ENCODE data around the gene ZNF346.
A peak's percentile ranks its signal among the peaks of the same experiment; 100 is the strongest.

The ZNF346 gene

DNA sequence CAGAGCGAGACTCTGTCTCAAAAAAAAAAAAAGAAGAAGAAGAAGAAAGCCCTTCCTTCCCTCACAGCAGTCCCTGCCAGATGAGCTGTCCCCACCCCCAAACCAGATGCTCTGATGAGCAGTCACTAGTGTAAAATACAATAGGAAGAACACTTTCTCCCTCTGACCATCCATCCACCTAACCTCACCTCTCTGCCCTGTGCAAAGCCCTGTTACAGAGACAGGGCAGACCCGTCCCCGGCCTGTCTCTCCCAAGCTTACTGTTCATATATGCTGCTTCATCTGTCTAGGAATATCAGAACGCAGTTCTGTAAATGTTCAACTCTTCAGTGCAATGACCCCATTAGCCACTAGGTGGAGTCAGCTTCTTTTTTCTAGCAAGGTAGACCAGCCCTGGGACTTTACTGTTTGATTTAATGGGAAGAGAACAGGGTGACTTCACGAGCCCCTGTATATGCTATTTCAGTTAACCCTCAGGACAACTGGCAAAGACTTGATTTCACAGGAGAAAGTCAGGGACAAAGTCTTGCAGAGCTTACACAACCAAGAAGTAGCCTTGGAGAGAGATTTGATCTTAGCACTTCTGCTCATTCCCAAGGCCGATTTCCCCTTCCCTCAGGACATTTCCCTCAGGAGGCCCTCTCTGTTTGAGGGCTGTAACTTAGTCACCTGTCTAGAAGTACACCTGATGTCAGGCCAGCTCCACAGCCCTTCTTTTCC, 49.3 kb downstream of the ZNF346 start:
- H3K27me3 Mint-ChIP-seq: no peaks in the 10 kb centered on the region
- H3K4me1 Mint-ChIP-seq: peaks cover 5% of the 10 kb centered on the region
- no peaks in the 10 kb centered on the region for H3K9me3 Mint-ChIP-seq
- no peak overlapping the region for H3K4me3 Mint-ChIP-seq
- peaks cover 5% of the 10 kb centered on the region for H3K36me3 Mint-ChIP-seq
- H3K27ac Mint-ChIP-seq: no peak overlapping the region

DNA sequence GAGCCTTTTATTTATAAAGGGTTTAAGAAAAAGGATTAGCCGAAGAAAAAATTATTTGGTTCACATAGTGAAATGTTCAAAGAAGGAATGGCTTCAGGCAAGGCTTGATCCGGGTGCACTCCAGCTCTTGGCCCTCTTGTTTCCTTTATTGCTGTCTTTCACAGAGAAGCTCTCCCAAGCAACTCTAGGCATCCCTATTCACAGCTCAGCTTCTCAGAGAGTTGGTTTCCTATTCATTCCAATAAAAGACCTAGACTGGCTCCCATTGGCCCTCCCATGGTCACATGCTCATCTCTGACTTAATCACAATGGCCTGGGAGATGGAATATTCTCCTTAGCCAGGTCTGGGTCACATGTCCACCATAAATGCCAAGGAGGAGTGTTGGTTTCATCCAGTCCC, 54.8 kb downstream of the ZNF346 start:
- Mint-ChIP-seq H3K4me3 (no peak overlapping the region), H3K9me3 (no peaks in the 10 kb centered on the region), H3K36me3 (peaks cover 3% of the 10 kb centered on the region), H3K4me1 (no peaks in the 10 kb centered on the region), H3K27ac (no peak overlapping the region), H3K27me3 (no peaks in the 10 kb centered on the region)

DNA sequence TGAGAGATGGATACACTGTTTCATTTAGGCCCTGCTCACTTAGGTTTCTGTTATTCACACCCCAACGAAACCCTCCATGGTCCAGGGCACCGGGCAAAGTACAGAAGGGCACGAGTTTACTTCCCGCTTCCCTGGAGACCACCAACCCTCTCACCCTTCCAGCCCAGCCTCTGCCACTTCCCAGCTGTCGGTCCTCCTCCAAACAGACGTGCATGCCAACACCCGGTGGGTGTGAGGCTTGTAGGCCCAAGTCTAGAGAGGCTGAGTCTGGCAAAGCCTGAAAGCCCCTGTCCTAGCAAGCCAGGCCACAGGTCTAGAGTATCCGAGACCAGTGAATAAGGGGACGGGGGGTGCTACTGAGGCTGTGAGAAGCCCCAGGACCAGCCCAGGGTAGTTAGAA, 57.1 kb downstream of the ZNF346 start:
- no peaks in the 10 kb centered on the region for H3K4me1 Mint-ChIP-seq
- H3K9me3 Mint-ChIP-seq: no peaks in the 10 kb centered on the region
- no peak overlapping the region for H3K27ac Mint-ChIP-seq
- no peaks in the 10 kb centered on the region for H3K27me3 Mint-ChIP-seq
- H3K36me3 Mint-ChIP-seq: no peaks in the 10 kb centered on the region
- no peak overlapping the region for H3K4me3 Mint-ChIP-seq

DNA sequence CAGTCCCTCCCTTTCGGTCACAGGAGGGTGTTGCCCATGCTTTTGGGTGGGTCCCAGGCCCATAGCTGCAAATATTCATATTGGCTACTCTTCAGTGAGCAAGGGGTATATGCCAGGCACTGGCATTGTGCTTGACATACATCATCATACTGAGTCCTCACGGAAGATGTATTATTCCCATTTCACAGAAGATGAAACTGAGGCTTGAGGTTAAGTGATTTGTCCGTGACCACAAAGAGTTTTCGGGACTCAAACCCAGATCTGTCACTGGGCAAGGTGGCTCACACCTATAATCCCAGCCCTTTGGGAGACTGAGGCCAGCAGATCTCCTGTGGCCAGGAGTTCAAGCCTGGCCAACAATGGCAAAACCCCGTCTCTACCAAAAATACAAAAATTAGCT, 57.8 kb downstream of the ZNF346 start:
- Mint-ChIP-seq H3K27ac (no peak overlapping the region), H3K9me3 (no peaks in the 10 kb centered on the region), H3K36me3 (no peaks in the 10 kb centered on the region), H3K4me3 (no peak overlapping the region), H3K27me3 (no peaks in the 10 kb centered on the region), H3K4me1 (no peaks in the 10 kb centered on the region)

DNA sequence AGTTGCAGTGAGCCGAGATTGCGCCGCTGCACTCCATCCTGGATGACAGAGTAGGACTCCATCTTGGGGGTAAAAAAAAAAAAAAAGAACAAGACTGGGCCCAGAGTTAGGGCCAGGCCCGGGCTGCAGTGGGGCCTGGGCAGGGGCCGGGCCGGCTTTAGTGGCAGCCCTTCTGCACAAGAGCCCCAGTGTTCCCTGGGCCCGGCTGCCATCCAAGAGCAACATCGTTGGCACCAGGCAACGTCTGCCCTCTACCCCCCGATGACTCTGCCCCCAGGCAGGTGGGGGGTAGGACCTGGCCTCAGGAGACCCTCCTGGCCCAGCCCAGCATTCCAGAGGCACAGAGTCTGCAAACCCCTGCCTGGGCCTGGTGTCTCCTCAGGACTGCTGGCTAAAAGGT, 59.4 kb downstream of the ZNF346 start:
- H3K36me3 Mint-ChIP-seq: no peaks in the 10 kb centered on the region
- H3K9me3 Mint-ChIP-seq: no peaks in the 10 kb centered on the region
- H3K4me3 Mint-ChIP-seq: no peak overlapping the region
- no peaks in the 10 kb centered on the region for H3K27me3 Mint-ChIP-seq
- H3K4me1 Mint-ChIP-seq: peaks cover 6% of the 10 kb centered on the region
- H3K27ac Mint-ChIP-seq: no peak overlapping the region

DNA sequence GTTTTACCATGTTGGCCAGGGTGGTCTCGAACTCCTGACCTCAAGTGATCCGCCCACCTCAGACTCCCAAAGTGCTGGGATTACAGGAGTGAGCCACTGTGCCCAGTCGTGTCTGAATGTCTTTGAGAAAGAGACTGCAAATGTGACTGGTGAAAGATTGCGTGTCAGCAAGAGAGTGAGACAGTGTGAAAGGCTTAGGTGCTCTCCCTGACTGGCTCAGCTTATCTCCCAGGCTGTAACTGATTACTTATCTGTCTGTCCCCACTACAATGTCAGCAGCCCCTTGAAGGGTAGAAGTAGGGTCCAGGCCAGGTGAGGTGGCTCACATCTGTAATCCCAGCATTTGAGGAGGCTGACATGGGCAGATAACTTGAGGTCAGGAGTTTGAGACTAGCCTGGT, 60.9 kb downstream of the ZNF346 start:
- Mint-ChIP-seq H3K36me3 (no peaks in the 10 kb centered on the region), H3K27me3 (peaks cover 3% of the 10 kb centered on the region), H3K27ac (no peak overlapping the region), H3K4me1 (peaks cover 11% of the 10 kb centered on the region), H3K4me3 (no peak overlapping the region), H3K9me3 (no peaks in the 10 kb centered on the region)

DNA sequence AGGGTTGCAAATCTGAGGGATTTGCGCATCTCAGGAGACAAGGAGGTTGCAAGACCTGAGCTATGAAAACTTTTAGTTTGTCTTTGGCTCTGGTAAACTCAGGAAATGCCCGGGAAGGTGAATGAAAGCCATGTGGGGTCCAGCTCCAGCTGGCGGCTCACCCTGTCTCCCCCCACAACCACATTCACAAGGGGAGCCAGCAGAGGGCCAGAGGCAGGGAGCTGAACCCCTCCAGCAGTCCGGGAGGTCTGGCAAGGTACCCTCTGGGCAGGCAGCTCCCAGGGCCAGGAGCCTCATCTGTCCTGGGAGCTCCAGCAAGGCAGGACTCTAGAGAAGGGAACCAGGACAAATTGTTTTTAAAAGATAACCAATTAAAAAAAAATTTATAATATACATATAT, 61.7 kb downstream of the ZNF346 start:
- no peak overlapping the region for H3K27ac Mint-ChIP-seq
- H3K27me3 Mint-ChIP-seq: peaks cover 6% of the 10 kb centered on the region
- H3K4me1 Mint-ChIP-seq: peaks cover 11% of the 10 kb centered on the region
- no peak overlapping the region for H3K4me3 Mint-ChIP-seq
- no peaks in the 10 kb centered on the region for H3K9me3 Mint-ChIP-seq
- no peaks in the 10 kb centered on the region for H3K36me3 Mint-ChIP-seq

DNA sequence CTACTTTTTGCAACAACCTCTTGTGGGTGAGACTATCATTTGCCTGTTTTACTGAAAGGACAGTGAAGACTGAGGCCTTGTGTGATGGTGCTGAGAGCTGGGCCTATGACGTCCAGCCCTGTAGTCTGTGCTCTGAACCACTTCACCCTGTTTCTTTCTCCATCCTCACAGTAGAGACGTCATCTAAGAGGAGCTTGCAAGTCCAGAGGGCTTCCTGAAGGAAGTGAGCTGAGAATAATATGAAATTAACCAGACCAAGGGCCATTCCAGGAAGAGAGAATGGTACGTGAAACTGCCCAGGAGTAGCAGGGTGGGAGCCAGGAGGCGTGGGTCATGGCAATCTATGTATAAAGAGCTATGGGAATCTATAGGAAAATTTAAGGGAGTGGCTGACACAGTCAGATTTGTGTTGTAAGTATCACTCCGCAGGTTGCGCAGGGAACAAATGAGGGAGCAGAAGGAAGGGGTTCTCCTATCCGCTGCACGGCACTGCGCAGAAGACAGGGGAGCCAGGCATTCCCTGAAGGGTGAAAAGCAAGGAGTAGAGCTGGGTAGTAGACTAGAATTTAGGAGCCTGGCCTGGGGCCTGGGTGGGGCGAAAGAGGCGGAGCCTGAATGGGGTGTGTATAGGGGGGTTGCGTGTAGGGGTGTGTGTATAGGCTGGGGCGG, 63.6 kb downstream of the ZNF346 start:
- peaks cover 11% of the 10 kb centered on the region for H3K4me1 Mint-ChIP-seq
- no peak overlapping the region for H3K27ac Mint-ChIP-seq
- no peaks in the 10 kb centered on the region for H3K36me3 Mint-ChIP-seq
- no peaks in the 10 kb centered on the region for H3K9me3 Mint-ChIP-seq
- H3K27me3 Mint-ChIP-seq: peaks cover 6% of the 10 kb centered on the region
- H3K4me3 Mint-ChIP-seq: peak overlapping the region; percentile 74

DNA sequence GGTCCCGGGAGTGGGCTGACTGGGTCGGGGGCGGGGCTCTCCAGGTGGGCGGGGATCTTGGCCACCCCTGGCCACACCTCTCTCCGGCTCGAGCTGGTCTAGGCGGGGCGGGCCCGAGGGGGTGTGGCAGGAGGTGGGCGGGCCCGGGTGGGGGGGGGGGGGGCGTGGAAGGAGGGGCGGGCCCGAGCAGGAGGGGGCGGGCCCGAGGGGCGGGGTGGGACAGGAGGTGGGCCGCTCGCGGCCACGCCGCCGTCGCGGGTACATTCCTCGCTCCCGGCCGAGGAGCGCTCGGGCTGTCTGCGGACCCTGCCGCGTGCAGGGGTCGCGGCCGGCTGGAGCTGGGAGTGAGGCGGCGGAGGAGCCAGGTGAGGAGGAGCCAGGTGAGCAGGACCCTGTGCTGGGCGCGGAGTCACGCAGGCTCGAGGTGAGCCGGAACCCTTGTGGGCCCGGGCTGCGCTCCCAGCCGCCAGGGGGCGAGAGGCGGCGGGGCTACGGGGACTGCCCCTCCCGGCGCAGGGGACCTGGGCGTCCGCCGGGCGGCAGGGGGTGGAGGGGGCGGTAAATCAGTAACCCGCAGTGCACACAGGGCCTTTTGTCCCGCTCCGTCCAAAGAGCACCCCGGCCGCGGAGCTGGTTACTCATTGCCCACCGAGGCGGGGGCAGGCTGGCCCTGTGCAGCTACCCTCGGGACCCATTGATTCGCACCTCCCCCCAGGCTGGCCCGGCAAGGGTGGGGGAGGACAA, 64.3 kb downstream of the ZNF346 start, which contains the start of gene FGFR4:
Gene FGFR4, plus strand, starts transcription at position 262 of the 744 bp plus-strand sequence. CDS start 2,688 bp downstream, outside the sequence.
- H3K27me3 Mint-ChIP-seq: peaks cover 6% of the 10 kb centered on the region
- no peaks in the 10 kb centered on the region for H3K36me3 Mint-ChIP-seq
- peaks cover 11% of the 10 kb centered on the region for H3K4me1 Mint-ChIP-seq
- peak within 1 kb of the TSS; percentile 74 for H3K4me3 Mint-ChIP-seq
- H3K9me3 Mint-ChIP-seq: no peaks in the 10 kb centered on the region
- peak within 1 kb of the TSS; percentile 66 for H3K27ac Mint-ChIP-seq

DNA sequence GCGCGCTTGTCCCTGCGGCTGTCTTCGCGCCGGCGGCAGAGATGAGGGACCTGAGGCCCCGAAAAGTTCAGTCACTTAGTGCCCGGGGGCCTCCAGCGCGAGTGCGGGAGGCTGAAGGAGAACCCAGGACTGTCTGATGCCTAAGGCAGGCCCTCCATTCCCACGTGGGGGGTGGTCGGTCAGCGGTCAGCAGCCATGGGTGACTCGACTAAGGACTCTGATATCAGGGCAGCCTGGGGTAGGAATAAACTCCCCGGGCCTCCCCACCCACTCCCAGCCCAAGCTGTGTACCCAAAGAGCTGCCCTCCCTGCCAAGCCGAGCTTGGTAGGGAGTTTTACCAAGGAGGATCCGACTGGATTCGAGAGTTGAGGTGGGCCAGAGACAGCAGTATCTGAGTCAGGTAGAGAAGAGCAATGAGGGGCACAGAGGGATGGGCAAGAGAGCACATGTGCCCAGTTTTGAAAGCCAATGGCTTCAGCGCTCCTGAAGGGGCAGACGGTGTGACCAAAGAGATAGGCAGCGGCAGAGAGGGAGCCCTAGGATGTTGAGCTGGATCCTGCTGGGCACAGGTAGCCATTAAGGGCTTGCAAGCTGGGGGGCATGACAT, 65.0 kb downstream of the ZNF346 start:
- H3K36me3 Mint-ChIP-seq: no peaks in the 10 kb centered on the region
- peaks cover 6% of the 10 kb centered on the region for H3K27me3 Mint-ChIP-seq
- H3K4me1 Mint-ChIP-seq: peaks cover 11% of the 10 kb centered on the region
- peak overlapping the region; percentile 66 for H3K27ac Mint-ChIP-seq
- H3K4me3 Mint-ChIP-seq: no peak overlapping the region
- no peaks in the 10 kb centered on the region for H3K9me3 Mint-ChIP-seq

DNA sequence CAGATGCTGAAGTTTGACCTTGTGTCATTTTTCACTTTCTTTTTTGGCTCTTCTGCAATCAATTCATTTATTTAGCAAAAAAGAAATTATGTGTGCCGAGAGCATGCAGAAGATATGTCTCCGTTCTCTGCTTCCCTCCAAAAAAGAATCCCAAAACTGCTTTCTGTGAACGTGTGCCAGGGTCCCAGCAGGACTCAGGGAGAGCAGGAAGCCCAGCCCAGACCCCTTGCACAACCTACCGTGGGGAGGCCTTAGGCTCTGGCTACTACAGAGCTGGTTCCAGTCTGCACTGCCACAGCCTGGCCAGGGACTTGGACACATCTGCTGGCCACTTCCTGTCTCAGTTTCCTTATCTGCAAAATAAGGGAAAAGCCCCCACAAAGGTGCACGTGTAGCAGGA, 66.6 kb downstream of the ZNF346 start:
- Mint-ChIP-seq H3K4me3 (no peak overlapping the region), H3K27ac (no peak overlapping the region), H3K9me3 (no peaks in the 10 kb centered on the region)

DNA sequence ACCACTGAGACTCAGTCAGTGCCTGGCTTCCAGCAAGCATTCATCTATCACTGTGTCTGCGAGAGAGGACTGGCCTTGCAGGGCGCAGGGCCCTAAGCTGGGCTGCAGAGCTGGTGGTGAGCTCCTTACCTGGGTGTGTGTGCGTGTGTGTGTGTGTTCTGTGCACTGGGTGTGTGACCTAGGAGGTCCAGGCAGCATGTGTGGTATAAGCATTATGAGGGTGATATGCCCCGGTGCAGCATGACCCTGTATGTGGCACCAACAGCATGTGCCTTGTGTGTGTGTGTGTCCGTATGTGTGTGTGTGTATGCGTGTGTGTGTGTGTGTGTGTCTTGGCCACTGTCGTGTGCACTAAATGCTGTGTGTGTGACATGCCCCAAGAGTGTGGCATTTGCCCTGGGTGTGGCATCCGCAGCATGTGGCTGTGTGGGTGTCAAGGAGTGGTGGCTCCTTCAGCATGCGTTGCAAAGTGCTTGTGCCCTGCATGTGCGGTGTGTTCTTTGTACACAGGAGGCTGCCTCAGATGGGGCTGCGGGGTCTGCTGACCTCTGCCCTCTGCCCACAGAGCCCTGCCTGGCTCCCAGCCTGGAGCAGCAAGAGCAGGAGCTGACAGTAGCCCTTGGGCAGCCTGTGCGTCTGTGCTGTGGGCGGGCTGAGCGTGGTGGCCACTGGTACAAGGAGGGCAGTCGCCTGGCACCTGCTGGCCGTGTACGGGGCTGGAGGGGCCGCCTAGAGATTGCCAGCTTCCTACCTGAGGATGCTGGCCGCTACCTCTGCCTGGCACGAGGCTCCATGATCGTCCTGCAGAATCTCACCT, 67.5 kb downstream of the ZNF346 start:
- H3K9me3 Mint-ChIP-seq: no peaks in the 10 kb centered on the region
- H3K4me3 Mint-ChIP-seq: no peak overlapping the region
- H3K4me1 Mint-ChIP-seq: peaks cover 11% of the 10 kb centered on the region
- peaks cover 6% of the 10 kb centered on the region for H3K27me3 Mint-ChIP-seq
- H3K36me3 Mint-ChIP-seq: no peaks in the 10 kb centered on the region
- H3K27ac Mint-ChIP-seq: no peak overlapping the region

More for the DNA sequence above, 66.6 kb downstream of the ZNF346 start:
- H3K27me3 Mint-ChIP-seq: peaks cover 6% of the 10 kb centered on the region
- no peaks in the 10 kb centered on the region for H3K36me3 Mint-ChIP-seq
- H3K4me1 Mint-ChIP-seq: peaks cover 11% of the 10 kb centered on the region

DNA sequence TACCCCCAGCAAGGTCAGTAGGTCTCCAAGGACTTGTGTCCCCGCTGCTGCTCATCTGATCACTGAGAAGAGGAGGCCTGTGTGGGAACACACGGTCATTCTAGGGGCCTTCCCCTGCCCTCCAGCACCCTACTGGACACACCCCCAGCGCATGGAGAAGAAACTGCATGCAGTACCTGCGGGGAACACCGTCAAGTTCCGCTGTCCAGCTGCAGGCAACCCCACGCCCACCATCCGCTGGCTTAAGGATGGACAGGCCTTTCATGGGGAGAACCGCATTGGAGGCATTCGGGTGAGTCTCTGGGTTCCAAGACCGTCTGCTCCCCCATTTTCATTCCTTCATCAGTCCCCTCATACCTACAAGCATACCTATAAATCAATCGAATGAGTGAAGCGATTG, 68.3 kb downstream of the ZNF346 start:
- peaks cover 11% of the 10 kb centered on the region for H3K4me1 Mint-ChIP-seq

DNA sequence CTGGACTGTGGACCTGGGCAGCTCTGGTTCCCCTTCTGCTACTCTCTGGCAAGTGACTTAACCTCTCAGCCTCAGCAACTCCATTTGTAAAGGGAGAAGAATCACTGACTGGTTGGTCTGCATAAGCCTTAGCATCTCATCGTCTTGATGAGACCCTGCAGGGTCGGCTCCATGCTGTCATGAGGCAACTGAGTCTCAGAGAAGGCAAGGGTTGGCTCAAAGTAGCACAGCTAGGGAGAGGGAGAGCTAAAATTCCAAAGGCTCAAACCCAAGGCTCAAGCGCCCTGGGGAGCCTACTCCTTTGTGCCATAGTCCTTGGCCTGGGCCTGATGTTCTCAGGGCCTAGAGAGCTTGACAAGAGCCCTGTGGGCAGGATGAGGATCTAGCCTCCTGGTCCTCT, 68.7 kb downstream of the ZNF346 start:
- H3K4me3 Mint-ChIP-seq: no peak overlapping the region
- H3K36me3 Mint-ChIP-seq: no peaks in the 10 kb centered on the region
- peaks cover 6% of the 10 kb centered on the region for H3K27me3 Mint-ChIP-seq
- H3K27ac Mint-ChIP-seq: no peak overlapping the region
- H3K9me3 Mint-ChIP-seq: no peaks in the 10 kb centered on the region
- peaks cover 7% of the 10 kb centered on the region for H3K4me1 Mint-ChIP-seq

More for the DNA sequence above, 68.3 kb downstream of the ZNF346 start:
- Mint-ChIP-seq H3K27me3 (peaks cover 6% of the 10 kb centered on the region), H3K36me3 (no peaks in the 10 kb centered on the region), H3K27ac (no peak overlapping the region), H3K9me3 (no peaks in the 10 kb centered on the region), H3K4me3 (no peak overlapping the region)
